Activated CD4-positive, alpha-beta T cell treated with anti-CD3 and anti-CD28 coated beads, Interleukin-2, amount 10 ng/mL, durations not matched to agents 24 days and 14 days (primary cell): Measurements from ENCODE around the gene STK33. TPM values are rescaled to one million over a fixed set of nuclear protein-coding genes. Genes with fewer than 3 reads are reported as not detected.

Experiments
- DNase-seq: peaks from one replicate; pipeline ENCODE4 v3.0.0; 2022
- H3K27ac Mint-ChIP-seq: one replicate; pipeline ENCODE4 v1.8.0; 2022; ENCODE audit warnings: mild to moderate bottlenecking, mixed read lengths
- H3K27me3 Mint-ChIP-seq: one replicate; pipeline ENCODE4 v1.8.0; 2022; ENCODE audit warnings: mixed read lengths
- H3K36me3 Mint-ChIP-seq: one replicate; pipeline ENCODE4 v1.8.0; 2022; ENCODE audit warnings: low read depth, mild to moderate bottlenecking, mixed read lengths
- H3K4me1 Mint-ChIP-seq: one replicate; pipeline ENCODE4 v1.8.0; 2021; ENCODE audit warnings: mixed read lengths
- H3K4me3 Mint-ChIP-seq: one replicate; pipeline ENCODE4 v1.8.0; 2022; ENCODE audit warnings: mild to moderate bottlenecking, moderate library complexity, mixed read lengths
- H3K9me3 Mint-ChIP-seq: one replicate; pipeline ENCODE4 v1.8.0; 2021; ENCODE audit warnings: mixed read lengths
- intact Hi-C: fragments of 100-400 bp; cut with micrococcal nuclease; formaldehyde crosslinking; loops from one replicate; pipeline ENCODE4 v1.15.1; 2023
- total RNA-seq: library from RNA; stranded (reverse); gene quantifications from 2 replicates; pipeline ENCODE4 v1.2.3, GENCODE V29; 2022

Gene STK33
- total RNA-seq, 1 donor from 2014 or later: 0.63 TPM

DNA sequence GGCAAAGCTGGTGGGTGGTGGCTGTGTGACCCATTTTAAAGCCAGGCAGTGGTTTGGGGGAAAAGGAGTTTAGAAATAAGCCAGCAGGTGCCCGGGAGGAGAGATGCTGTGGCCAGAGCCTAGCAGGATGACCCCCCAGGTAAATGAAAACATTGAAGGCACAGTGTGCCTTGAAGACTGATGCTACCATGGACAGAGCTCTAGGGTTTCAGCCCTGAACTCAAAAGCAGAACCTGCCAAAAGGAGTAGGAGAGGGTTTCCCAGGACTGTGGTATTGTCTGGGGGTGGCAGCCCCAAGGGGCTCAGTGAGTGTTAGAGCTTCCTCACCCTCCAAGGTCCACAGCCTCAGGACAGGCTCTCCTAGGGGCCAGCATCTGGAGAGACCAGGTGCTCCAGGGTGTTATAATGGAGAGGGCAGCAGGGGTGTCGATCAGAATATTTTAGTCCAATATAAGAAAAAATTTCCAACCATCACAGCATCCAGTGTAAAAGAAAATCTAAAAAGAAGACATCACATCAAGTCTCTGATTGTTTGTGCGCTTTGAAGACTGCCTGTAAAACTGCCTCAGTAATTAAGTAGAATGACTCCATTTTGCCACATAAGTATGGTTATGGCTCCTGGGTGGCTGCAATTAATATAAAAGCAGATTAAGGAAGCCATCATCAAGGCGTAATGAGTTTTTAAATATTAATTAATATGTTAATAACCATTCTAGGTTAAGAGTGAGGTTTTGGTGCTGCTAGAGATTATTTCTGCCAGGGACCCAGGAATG, 241.7 kb downstream of the STK33 start:
- H3K9me3 Mint-ChIP-seq: peaks cover 7% of the 10 kb centered on the region
- no peaks in the 10 kb centered on the region for H3K36me3 Mint-ChIP-seq
- intact Hi-C loops: no loop called here
- H3K27ac Mint-ChIP-seq: no peak overlapping the region
- H3K4me1 Mint-ChIP-seq: no peaks in the 10 kb centered on the region
- H3K27me3 Mint-ChIP-seq: peaks cover 17% of the 10 kb centered on the region
- no peak overlapping the region for H3K4me3 Mint-ChIP-seq
- no peak for DNase-seq

- DNase-seq: no peak
- intact Hi-C loops: no loop called here
- no peak overlapping the region for H3K4me3 Mint-ChIP-seq
- no peaks in the 10 kb centered on the region for H3K36me3 Mint-ChIP-seq
- H3K27ac Mint-ChIP-seq: no peak overlapping the region
- H3K27me3 Mint-ChIP-seq: peaks cover 17% of the 10 kb centered on the region
- peaks cover 7% of the 10 kb centered on the region for H3K9me3 Mint-ChIP-seq
- H3K4me1 Mint-ChIP-seq: no peaks in the 10 kb centered on the region
These were observed 242.8 kb downstream of the STK33 start for GRCh38 chr11:8351223-8351622.

DNA sequence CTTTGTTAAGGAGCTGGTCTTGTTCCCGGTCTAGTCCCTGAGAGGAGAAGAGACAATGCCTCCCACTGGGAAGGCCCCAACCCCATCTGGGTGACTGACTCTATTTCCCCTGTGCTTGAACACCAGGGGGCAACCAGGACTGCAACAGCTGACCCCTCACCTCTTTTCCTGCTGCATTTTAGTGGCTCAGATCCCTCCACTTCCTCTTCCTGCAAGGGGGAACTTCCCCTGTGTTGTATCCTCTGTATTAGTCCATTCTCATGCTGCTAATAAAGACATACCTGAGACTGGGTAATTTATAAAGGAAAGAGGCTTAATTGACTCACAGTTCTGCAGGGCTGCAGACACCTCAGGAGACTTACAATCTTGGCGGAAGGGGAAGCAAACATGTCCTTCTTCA, 246.1 kb downstream of the STK33 start:
- intact Hi-C loops: no loop called here
- Mint-ChIP-seq H3K27me3 (peaks cover 1% of the 10 kb centered on the region), H3K4me1 (peaks cover 2% of the 10 kb centered on the region), H3K9me3 (peaks cover 7% of the 10 kb centered on the region), H3K27ac (no peak overlapping the region), H3K36me3 (no peaks in the 10 kb centered on the region), H3K4me3 (no peak overlapping the region)
- no peak for DNase-seq

DNA sequence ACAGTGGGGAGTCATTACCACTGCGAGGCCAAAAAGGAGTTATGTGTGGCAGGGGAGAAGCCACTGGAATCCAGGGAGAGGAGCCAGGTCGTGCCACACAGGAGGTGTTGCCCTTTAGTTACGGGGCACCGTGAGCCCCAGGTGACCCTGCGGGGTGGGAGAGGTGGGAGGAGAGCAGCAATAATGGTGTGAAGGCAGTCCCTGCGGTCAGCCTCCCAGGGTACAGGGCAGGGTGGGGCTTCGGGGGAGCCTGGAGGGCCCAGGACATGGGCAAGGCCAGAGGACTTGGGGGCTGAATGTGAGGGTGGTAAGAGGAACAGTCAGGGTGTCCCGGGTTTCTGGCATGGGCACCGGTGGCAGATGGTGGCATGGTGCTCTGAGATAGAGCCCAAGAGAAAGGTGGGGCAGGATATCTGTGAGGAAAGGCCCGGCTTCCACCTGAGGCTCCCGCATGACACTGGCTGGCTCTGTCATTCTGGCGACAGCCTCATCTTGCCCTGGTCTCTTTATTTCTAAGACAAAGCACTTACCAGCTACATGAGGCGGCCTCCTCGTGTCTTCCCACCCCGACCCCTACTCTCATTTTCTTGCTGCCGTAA, 247.8 kb downstream of the STK33 start:
- intact Hi-C loops: no loop called here
- no peak for DNase-seq
- Mint-ChIP-seq H3K9me3 (peaks cover 7% of the 10 kb centered on the region), H3K27ac (no peak overlapping the region), H3K4me1 (peaks cover 2% of the 10 kb centered on the region), H3K4me3 (no peak overlapping the region), H3K36me3 (no peaks in the 10 kb centered on the region), H3K27me3 (peaks cover 1% of the 10 kb centered on the region)

DNA sequence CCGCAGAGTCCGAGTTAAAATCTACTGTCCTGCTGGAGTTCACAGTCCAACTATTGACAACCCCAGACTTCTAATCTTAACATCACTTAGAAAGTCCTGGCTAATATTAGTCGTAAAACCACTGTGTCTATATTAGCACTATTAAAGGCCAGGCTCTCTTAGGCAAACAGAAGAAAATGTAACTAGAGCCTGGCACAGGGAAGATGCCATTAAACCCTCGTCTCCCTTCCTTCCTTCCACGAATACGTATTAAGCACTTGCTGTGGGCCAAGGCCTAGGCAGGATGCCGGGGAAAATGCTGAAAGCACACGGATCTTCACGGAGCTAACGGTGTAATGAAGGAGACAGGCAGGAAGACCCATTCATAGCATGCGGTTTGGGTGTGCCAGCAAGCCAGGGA, 248.8 kb downstream of the STK33 start:
- Mint-ChIP-seq H3K27me3 (peaks cover 1% of the 10 kb centered on the region), H3K9me3 (peaks cover 7% of the 10 kb centered on the region), H3K36me3 (no peaks in the 10 kb centered on the region), H3K27ac (no peak overlapping the region), H3K4me3 (no peak overlapping the region), H3K4me1 (peaks cover 2% of the 10 kb centered on the region)
- no peak for DNase-seq
- intact Hi-C loops: no loop called here

DNA sequence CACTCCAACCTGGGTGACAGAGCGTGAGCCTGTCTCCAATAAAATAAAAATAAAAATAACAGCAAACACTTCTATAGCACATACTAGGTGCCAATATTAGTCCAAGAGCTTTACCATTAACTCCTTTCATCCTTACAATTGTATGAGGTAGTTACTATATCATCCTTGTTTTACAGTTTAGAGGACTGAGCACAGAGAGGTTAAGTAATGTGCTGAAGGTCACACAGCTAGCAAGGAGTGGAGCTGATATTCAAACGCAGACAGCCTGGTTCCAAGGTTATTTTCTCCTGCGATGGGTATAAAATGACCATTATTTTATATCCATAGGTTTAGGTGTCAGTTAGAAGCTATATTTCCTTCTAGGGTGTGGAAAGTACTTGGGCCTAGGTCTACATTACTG, 249.7 kb downstream of the STK33 start:
- no peak for DNase-seq
- intact Hi-C loops: no loop called here
- H3K27ac Mint-ChIP-seq: no peak overlapping the region
- peaks cover 2% of the 10 kb centered on the region for H3K4me1 Mint-ChIP-seq
- no peak overlapping the region for H3K4me3 Mint-ChIP-seq
- no peaks in the 10 kb centered on the region for H3K36me3 Mint-ChIP-seq
- H3K27me3 Mint-ChIP-seq: no peaks in the 10 kb centered on the region
- peaks cover 7% of the 10 kb centered on the region for H3K9me3 Mint-ChIP-seq

- Mint-ChIP-seq H3K9me3 (peaks cover 4% of the 10 kb centered on the region), H3K4me3 (no peak overlapping the region), H3K4me1 (peaks cover 2% of the 10 kb centered on the region), H3K27ac (no peak overlapping the region), H3K36me3 (no peaks in the 10 kb centered on the region), H3K27me3 (no peaks in the 10 kb centered on the region)
- intact Hi-C loops: no loop called here
- peak; percentile 60 for DNase-seq
These were observed 251.0 kb downstream of the STK33 start for GRCh38 chr11:8342821-8343681.

DNA sequence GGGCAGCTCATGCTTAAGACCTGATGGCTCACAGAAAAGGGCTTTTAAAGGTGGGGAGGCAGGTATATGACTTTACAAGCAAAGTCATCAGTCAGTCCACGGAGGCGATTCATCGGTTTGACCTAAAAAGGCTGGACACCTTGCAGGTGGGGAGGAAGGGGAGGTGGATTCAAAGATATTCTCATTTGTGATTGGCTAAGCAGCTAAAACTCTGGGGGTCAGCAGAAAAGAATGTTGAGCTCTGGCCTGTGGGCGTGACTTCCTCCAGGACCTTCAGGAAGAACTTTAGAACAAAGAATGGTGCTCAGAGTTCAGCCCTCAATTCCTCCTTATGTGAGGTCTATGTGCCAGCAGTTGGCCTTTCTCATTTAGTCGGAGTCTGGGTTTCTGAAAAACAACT, 252.0 kb downstream of the STK33 start:
- no peaks in the 10 kb centered on the region for H3K9me3 Mint-ChIP-seq
- DNase-seq: no peak
- no peak overlapping the region for H3K4me3 Mint-ChIP-seq
- peaks cover 2% of the 10 kb centered on the region for H3K4me1 Mint-ChIP-seq
- no peaks in the 10 kb centered on the region for H3K36me3 Mint-ChIP-seq
- H3K27ac Mint-ChIP-seq: no peak overlapping the region
- no peaks in the 10 kb centered on the region for H3K27me3 Mint-ChIP-seq
- intact Hi-C loops: no loop called here

Other genes starting within 250 kb of the STK33 start
- 11.9 and 13.4 TPM in 2 replicates for gene TRIM66, start 88.4 kb upstream of the STK33 start, total RNA-seq
- gene RPL27A, start 88.6 kb upstream of the STK33 start, total RNA-seq: 738 and 745 TPM in 2 replicates